GDM1 (cell line): ENCODE measurements around the gene OR6C76.

Experiments used
- DNase-seq: peaks from one replicate; lab custom pipeline; 2025; lab: John Stamatoyannopoulos, UW

The OR6C76 gene

GRCh38 chr12:55469291-55469690 lies 43.2 kb downstream of the OR6C76 start:
- DNase-seq: no peak

GRCh38 chr12:55470088-55470829 lies 44.2 kb downstream of the OR6C76 start, which contains the start of gene OR6C70:
TSS of gene OR6C70 (minus strand) at chr12:55470138. CDS start at chr12:55470138, 0 bp downstream.
- DNase-seq: no peak

- DNase-seq: no peak
Observed at GRCh38 chr12:55472264-55472663, 46.2 kb downstream of the OR6C76 start.
